GM19023 (cell line): ENCODE data around the gene ATP5F1E.
"Not testable (repeated sequence)": the region's sequence is repeated elsewhere in the genome, so short reads cannot be mapped to it uniquely, and the experiment has no call there.

ENCODE experiments used
- ATAC-seq: cut with Tn5 transposase; IDR thresholded peaks from one replicate; pipeline ENCODE4 v1.9.1; 2021; ENCODE audit warnings: mild to moderate bottlenecking, moderate library complexity; ENCODE audit not compliant: unreplicated experiment

The ATP5F1E gene

GRCh38 chr20:58992911-58993310, 39.2 kb downstream of the ATP5F1E start:
- no peak for ATAC-seq

GRCh38 chr20:58991715-58992114, 40.4 kb downstream of the ATP5F1E start:
- ATAC-seq: no peak

- ATAC-seq: no peak
Measured at GRCh38 chr20:58990651-58991445, 41.3 kb downstream of the ATP5F1E start.

GRCh38 chr20:58989196-58989595, 42.9 kb downstream of the ATP5F1E start:
- no peak for ATAC-seq

- ATAC-seq: no peak
Measured at GRCh38 chr20:58988565-58988882, 43.6 kb downstream of the ATP5F1E start.

GRCh38 chr20:58987790-58988564, 44.2 kb downstream of the ATP5F1E start:
- no peak for ATAC-seq

- no peak for ATAC-seq
Measured at GRCh38 chr20:58986968-58987517, 45.1 kb downstream of the ATP5F1E start.

- no peak for ATAC-seq
Measured at GRCh38 chr20:58986286-58986967, 45.7 kb downstream of the ATP5F1E start.

GRCh38 chr20:58985656-58986055, 46.5 kb downstream of the ATP5F1E start:
- no peak for ATAC-seq

GRCh38 chr20:58984691-58985090, 47.4 kb downstream of the ATP5F1E start:
- no peak for ATAC-seq

- ATAC-seq: not testable (repeated sequence)
Measured at GRCh38 chr20:58983115-58983468, 49.0 kb downstream of the ATP5F1E start.

GRCh38 chr20:58982406-58983114, 49.6 kb downstream of the ATP5F1E start:
- no peak for ATAC-seq

GRCh38 chr20:58981628-58982364, 50.3 kb downstream of the ATP5F1E start:
- no peak for ATAC-seq

- ATAC-seq: peak; percentile 80
Measured at GRCh38 chr20:58980711-58981627, 51.2 kb downstream of the ATP5F1E start, which contains the start of gene NELFCD. Gene NELFCD, plus strand, starts transcription at chr20:58981256. Its CDS starts 54 bp downstream, at chr20:58981310.

GRCh38 chr20:58978351-58979190, 53.6 kb downstream of the ATP5F1E start:
- ATAC-seq: no peak

- ATAC-seq: no peak
Measured at GRCh38 chr20:58976061-58976730, 55.9 kb downstream of the ATP5F1E start.
